ENCODE results near the gene KRTAP12-3.

DNA sequence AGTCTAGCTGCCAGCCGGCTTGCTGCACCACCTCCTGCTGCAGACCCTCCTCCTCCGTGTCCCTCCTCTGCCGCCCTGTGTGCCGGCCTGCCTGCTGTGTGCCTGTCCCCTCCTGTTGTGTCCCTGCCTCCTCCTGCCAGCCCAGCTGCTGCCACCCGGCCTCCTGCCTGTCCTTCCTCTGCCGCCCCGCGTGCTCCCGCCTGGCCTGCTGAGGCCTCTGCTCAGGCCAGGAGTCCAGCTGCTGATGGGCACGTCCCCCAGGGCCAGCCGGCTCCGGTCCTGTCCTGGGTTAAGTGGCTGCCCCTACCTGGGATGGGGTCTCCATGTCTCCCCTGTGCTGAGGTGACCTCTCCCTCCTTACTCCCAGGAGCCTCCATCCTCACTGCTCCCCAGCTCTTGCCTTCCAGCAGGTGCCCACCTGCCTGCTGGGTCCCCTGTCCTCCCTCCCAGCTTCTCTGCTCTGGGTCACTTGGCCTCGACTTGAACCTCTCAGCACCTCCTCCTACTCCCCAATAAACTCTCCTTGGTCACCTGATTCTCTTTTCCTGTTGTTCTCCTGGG is 45.0 kb upstream of the KRTAP12-3 start:
- TF ChIP-seq, protein P1, sequence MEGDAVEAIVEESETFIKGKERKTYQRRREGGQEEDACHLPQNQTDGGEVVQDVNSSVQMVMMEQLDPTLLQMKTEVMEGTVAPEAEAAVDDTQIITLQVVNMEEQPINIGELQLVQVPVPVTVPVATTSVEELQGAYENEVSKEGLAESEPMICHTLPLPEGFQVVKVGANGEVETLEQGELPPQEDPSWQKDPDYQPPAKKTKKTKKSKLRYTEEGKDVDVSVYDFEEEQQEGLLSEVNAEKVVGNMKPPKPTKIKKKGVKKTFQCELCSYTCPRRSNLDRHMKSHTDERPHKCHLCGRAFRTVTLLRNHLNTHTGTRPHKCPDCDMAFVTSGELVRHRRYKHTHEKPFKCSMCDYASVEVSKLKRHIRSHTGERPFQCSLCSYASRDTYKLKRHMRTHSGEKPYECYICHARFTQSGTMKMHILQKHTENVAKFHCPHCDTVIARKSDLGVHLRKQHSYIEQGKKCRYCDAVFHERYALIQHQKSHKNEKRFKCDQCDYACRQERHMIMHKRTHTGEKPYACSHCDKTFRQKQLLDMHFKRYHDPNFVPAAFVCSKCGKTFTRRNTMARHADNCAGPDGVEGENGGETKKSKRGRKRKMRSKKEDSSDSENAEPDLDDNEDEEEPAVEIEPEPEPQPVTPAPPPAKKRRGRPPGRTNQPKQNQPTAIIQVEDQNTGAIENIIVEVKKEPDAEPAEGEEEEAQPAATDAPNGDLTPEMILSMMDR (conservative IDR thresholded peaks at IDR 0.05; ENCODE audit: low read depth, low read length): no peak
- no peak for TF ChIP-seq EZH2 (IDR thresholded peaks at IDR 0.05; ENCODE audit: borderline replicate concordance, low read depth, low read length, poor library complexity, severe bottlenecking)

Data from A673 (cell line).